ENCODE data around the gene SCUBE2. TPM values are rescaled to one million over a fixed set of nuclear protein-coding genes. Genes with fewer than 3 reads are reported as not detected.

Gene SCUBE2
- total and polyA plus RNA-seq, 3 donors from 2014 or later = 3.5 to 10.5 (median 5.0) TPM

DNA sequence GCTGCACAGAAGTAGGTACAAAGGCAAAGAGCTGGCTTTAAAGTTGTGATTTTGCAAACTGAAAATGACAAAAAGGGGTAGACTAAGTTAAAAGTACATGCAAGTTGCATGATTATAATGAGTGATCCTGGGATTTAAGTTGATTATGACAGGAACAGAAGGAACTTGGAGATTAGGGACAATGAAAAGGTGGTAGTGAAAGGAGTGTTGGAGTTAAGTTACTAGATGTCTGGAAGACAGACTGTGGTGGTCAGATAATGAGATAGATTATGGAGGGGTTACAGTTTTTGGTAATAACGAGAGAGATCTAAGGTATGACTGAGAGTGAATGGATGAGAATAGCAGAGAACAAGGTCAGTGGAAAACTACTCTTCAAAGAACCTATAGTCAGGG, 119.5 kb downstream of the SCUBE2 start:
- Histone ChIP-seq H3K4me1 (no peaks in the 10 kb centered on the region), H3K27me3 (no peaks in the 10 kb centered on the region), H3K4me3 (no peak overlapping the region), H3K36me3 (ENCODE audit: low read depth, missing control alignments) (no peaks in the 10 kb centered on the region), H3K27ac (no peak overlapping the region), H3K9me3 (no peaks in the 10 kb centered on the region)
- WGBS, 2 donors = 71 to 73% methylated on average over 1 of the region's 1 CpG
- TF ChIP-seq CTCF (IDR thresholded peaks at IDR 0.05) = no peak
- no peak for TF ChIP-seq POLR2A (IDR thresholded peaks at IDR 0.05)
- DNase-seq = no peak
- intact Hi-C loops (cut with DNase I; ENCODE audit: low total_unique reads) = no loop called here

- no peak overlapping the region for H3K4me3 ChIP-seq
- TF ChIP-seq CTCF (IDR thresholded peaks at IDR 0.05) (no peak), POLR2A (IDR thresholded peaks at IDR 0.05) (no peak)
- no peak for DNase-seq
- no peaks in the 10 kb centered on the region for H3K9me3 ChIP-seq
- no peak overlapping the region for H3K27ac ChIP-seq
- no peaks in the 10 kb centered on the region for H3K36me3 ChIP-seq (ENCODE audit: low read depth, missing control alignments)
- H3K4me1 ChIP-seq = no peaks in the 10 kb centered on the region
- intact Hi-C loops (cut with DNase I; ENCODE audit: low total_unique reads) = no loop called here
- WGBS, 2 donors = 85 to 87% methylated on average over 2 of the region's 2 CpGs
- no peaks in the 10 kb centered on the region for H3K27me3 ChIP-seq
These were observed 120.0 kb downstream of the SCUBE2 start for GRCh38 chr11:8971196-8971923.

Small RNA genes lying within 50 kb of the gene (microRNA-seq; reads per million reads assigned to microRNA genes)
- gene MIR5691 (ENCODE audit: borderline number of aligned reads in 2 of 2, borderline replicate concordance in 1 of 2) = 0 reads per million in 2 donors

Small RNA genes lying within 50 kb of the gene (small RNA-seq; reads per million reads assigned to genes)
- gene MIR5691 = 0 reads per million in 2 donors

Other genes starting within 250 kb of the SCUBE2 start
- 10 to 100 TPM; 38.5 to 40.4 TPM for gene AKIP1, start 180.4 kb downstream of the SCUBE2 start, total RNA-seq
- gene AKIP1, start 180.4 kb downstream of the SCUBE2 start, polyA plus RNA-seq (ENCODE audit: insufficient read depth, low read depth, low replicate concordance) = 30.9 TPM
- 1 to 10 TPM; 1.4 to 1.7 TPM for gene C11orf16, start 158.7 kb downstream of the SCUBE2 start, total RNA-seq
- gene C11orf16, start 158.7 kb downstream of the SCUBE2 start, polyA plus RNA-seq (ENCODE audit: insufficient read depth, low read depth, low replicate concordance) = 5.9 TPM
- gene ASCL3, start 148.6 kb downstream of the SCUBE2 start, total RNA-seq = not detected
- not detected for gene ASCL3, start 148.6 kb downstream of the SCUBE2 start, polyA plus RNA-seq (ENCODE audit: insufficient read depth, low read depth, low replicate concordance)
- 10 to 100 TPM; 43.3 to 43.5 TPM for gene TMEM9B, start 127.2 kb downstream of the SCUBE2 start, total RNA-seq
- 55.0 TPM for gene TMEM9B, start 127.2 kb downstream of the SCUBE2 start, polyA plus RNA-seq (ENCODE audit: insufficient read depth, low read depth, low replicate concordance)
- 10 to 100 TPM; 29.4 to 55.1 TPM for gene NRIP3, start 87.6 kb downstream of the SCUBE2 start, total RNA-seq
- 108 TPM for gene NRIP3, start 87.6 kb downstream of the SCUBE2 start, polyA plus RNA-seq (ENCODE audit: insufficient read depth, low read depth, low replicate concordance)
- gene DENND5A, start 173.8 kb upstream of the SCUBE2 start, total RNA-seq = 10 to 100 TPM; 73.6 to 88.8 TPM
- 51.2 TPM for gene DENND5A, start 173.8 kb upstream of the SCUBE2 start, polyA plus RNA-seq (ENCODE audit: insufficient read depth, low read depth, low replicate concordance)
- gene TMEM41B, start 223.0 kb upstream of the SCUBE2 start, total RNA-seq = 10 to 100 TPM; 37.5 to 42.6 TPM
- gene TMEM41B, start 223.0 kb upstream of the SCUBE2 start, polyA plus RNA-seq (ENCODE audit: insufficient read depth, low read depth, low replicate concordance) = 24.2 TPM

Data from testis (tissue), 3 donors.